Smooth muscle cell (in vitro differentiated cells): ENCODE data around the gene ANKRD10. TPM values are rescaled to one million over a fixed set of nuclear protein-coding genes. Genes with fewer than 3 reads are reported as not detected.

ENCODE experiments used
- DNase-seq: peaks from one replicate; lab custom pipeline; 2025; ENCODE audit not compliant: unreplicated experiment; lab: John Stamatoyannopoulos, UW
- H2AFZ ChIP-seq: fragments of 200-600 bp; sonication (generic); 2 replicates; pipeline ENCODE4 v1.6.0; 2016; ENCODE audit warnings: antibody characterized with exemption, low read depth, mild to moderate bottlenecking
- H3F3A ChIP-seq: fragments of 200-600 bp; sonication (generic); 2 replicates; pipeline ENCODE4 v1.6.0; 2017; ENCODE audit warnings: antibody characterized with exemption, low read depth
- H3K27ac ChIP-seq: fragments of 200-600 bp; sonication (generic); 2 replicates; pipeline ENCODE4 v1.5.1; 2016; ENCODE audit warnings: low read depth, mild to moderate bottlenecking
- H3K27me3 ChIP-seq: fragments of 200-600 bp; sonication (generic); 2 replicates; pipeline ENCODE4 v1.6.1; 2016; ENCODE audit warnings: low read depth, mild to moderate bottlenecking
- H3K36me3 ChIP-seq: fragments of 200-600 bp; sonication (generic); 2 replicates; pipeline ENCODE4 v1.5.1; 2016; ENCODE audit warnings: low read depth
- H3K4me1 ChIP-seq: fragments of 200-600 bp; sonication (generic); 2 replicates; pipeline ENCODE4 v1.5.1; 2016; ENCODE audit warnings: low read depth
- H3K4me2 ChIP-seq: fragments of 200-600 bp; sonication (generic); 2 replicates; pipeline ENCODE4 v1.6.0; 2016; ENCODE audit warnings: mild to moderate bottlenecking
- H3K4me3 ChIP-seq: fragments of 200-600 bp; sonication (generic); 2 replicates; pipeline ENCODE4 v1.5.1; 2016; ENCODE audit warnings: mild to moderate bottlenecking
- H3K79me2 ChIP-seq: fragments of 200-600 bp; sonication (generic); 2 replicates; pipeline ENCODE4 v1.6.0; 2016; ENCODE audit warnings: low read depth, mild to moderate bottlenecking
- H3K9ac ChIP-seq: fragments of 200-600 bp; sonication (generic); 2 replicates; pipeline ENCODE4 v1.6.0; 2016; ENCODE audit warnings: low read depth
- H3K9me3 ChIP-seq: fragments of 200-600 bp; sonication (generic); replicated peaks from 2 replicates; pipeline ENCODE4 v1.5.1; 2016; ENCODE audit warnings: low read depth
- H4K20me1 ChIP-seq: fragments of 200-600 bp; sonication (generic); 2 replicates; pipeline ENCODE4 v1.6.0; 2016; ENCODE audit warnings: low read depth
- WGBS: methylation state at CpG from one replicate; pipeline ENCODE4 v1.1.7; 2016; ENCODE audit warnings: low lambda C conversion rate; 5-methylcytosine and 5-hydroxymethylcytosine counted together
- polyA plus RNA-seq: library from polyadenylated mRNA; unstranded; fragments of >200 nt; fragmentation: Nextera tagmentation; extraction: Ambion mirVana; gene quantifications from 2 replicates; pipeline ENCODE4 v1.2.1, GENCODE V29; 2016
- total RNA-seq: library from RNA; depleted of rRNA; stranded (reverse); fragments of >200 nt; gene quantifications from 2 replicates; pipeline ENCODE4 v1.2.3, GENCODE V29; 2014
- TF ChIP-seq, protein P1 (sequence below): fragments of 200-600 bp; sonication (generic); IDR thresholded peaks from 2 replicates; pipeline ENCODE4 v1.5.1; 2017; ENCODE audit warnings: borderline replicate concordance, mild to moderate bottlenecking, antibody characterized with exemption; ENCODE audit not compliant: insufficient read depth, poor library complexity, severe bottlenecking

Gene ANKRD10
- total and polyA plus RNA-seq, 2 experiments from 2014 or later: 31.0 to 61.8 TPM

DNA sequence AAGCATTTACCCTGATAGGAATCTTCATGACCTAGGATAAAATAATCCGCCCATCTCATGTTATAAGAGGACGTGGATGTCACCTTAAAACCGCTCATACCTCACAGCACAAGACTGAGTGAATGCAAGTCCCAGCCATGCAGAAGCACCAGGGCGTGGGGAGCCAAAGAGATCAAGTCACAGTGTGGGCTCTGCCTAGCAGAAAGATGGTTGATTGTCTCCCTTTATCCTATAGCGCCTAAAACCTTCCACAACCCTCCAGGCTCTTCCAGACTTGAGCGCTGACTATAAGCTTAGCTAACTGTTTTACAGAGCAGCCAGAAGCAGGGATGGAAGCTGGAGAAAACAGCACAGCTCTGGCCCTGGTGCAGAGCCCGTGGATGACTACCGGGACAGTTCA lies 6.8 kb upstream of the ANKRD10 start:
- WGBS: 85% methylated on average over 8 of the region's 8 CpGs
- no peaks in the 10 kb centered on the region for H3K4me1 ChIP-seq
- no peak overlapping the region for H3K27ac ChIP-seq

DNA sequence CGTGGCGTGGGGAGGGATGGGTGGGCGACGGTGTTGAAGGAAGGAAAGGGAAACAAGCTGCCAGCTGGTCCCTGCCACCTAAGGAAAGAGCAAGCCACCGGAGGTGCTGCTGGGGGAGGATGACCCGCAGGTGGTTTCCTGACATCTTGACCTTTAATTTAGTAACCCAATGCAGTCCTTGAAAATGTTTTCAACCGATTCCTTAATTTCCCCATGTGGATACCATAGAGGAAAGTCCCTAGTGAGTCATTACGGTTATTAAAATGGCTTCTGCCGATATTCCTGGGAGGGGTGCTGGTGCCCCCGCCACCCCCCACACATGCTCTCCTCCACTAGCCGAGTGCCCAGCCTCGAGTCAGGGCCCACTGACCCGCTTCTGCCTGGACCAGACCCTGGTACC lies 6.3 kb upstream of the ANKRD10 start:
- H3K79me2 ChIP-seq: no peaks in the 10 kb centered on the region
- DNase-seq: no peak
- H3K36me3 ChIP-seq: no peaks in the 10 kb centered on the region
- no peak overlapping the region for H3K9ac ChIP-seq
- H3K4me3 ChIP-seq: no peak overlapping the region
- WGBS: 85% methylated on average over 13 of the region's 13 CpGs
- H4K20me1 ChIP-seq: no peaks in the 10 kb centered on the region
- no peaks in the 10 kb centered on the region for H3K9me3 ChIP-seq
- no peak overlapping the region for H2AFZ ChIP-seq
- TF ChIP-seq, protein P1, sequence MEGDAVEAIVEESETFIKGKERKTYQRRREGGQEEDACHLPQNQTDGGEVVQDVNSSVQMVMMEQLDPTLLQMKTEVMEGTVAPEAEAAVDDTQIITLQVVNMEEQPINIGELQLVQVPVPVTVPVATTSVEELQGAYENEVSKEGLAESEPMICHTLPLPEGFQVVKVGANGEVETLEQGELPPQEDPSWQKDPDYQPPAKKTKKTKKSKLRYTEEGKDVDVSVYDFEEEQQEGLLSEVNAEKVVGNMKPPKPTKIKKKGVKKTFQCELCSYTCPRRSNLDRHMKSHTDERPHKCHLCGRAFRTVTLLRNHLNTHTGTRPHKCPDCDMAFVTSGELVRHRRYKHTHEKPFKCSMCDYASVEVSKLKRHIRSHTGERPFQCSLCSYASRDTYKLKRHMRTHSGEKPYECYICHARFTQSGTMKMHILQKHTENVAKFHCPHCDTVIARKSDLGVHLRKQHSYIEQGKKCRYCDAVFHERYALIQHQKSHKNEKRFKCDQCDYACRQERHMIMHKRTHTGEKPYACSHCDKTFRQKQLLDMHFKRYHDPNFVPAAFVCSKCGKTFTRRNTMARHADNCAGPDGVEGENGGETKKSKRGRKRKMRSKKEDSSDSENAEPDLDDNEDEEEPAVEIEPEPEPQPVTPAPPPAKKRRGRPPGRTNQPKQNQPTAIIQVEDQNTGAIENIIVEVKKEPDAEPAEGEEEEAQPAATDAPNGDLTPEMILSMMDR: no peak
- H3K4me2 ChIP-seq: no peak overlapping the region
- H3F3A ChIP-seq: no peaks in the 10 kb centered on the region
- peaks cover 9% of the 10 kb centered on the region for H3K27me3 ChIP-seq
- no peak overlapping the region for H3K27ac ChIP-seq
- peaks cover 5% of the 10 kb centered on the region for H3K4me1 ChIP-seq

More for the DNA sequence above, 6.8 kb upstream of the ANKRD10 start:
- no peak overlapping the region for H3K4me3 ChIP-seq
- H3K36me3 ChIP-seq: no peaks in the 10 kb centered on the region
- no peaks in the 10 kb centered on the region for H3F3A ChIP-seq
- H3K9ac ChIP-seq: no peak overlapping the region
- TF ChIP-seq, protein P1: no peak
- DNase-seq: no peak
- no peak overlapping the region for H2AFZ ChIP-seq
- H3K4me2 ChIP-seq: no peak overlapping the region
- H3K79me2 ChIP-seq: no peaks in the 10 kb centered on the region
- peaks cover 9% of the 10 kb centered on the region for H3K27me3 ChIP-seq
- H4K20me1 ChIP-seq: no peaks in the 10 kb centered on the region
- no peaks in the 10 kb centered on the region for H3K9me3 ChIP-seq

DNA sequence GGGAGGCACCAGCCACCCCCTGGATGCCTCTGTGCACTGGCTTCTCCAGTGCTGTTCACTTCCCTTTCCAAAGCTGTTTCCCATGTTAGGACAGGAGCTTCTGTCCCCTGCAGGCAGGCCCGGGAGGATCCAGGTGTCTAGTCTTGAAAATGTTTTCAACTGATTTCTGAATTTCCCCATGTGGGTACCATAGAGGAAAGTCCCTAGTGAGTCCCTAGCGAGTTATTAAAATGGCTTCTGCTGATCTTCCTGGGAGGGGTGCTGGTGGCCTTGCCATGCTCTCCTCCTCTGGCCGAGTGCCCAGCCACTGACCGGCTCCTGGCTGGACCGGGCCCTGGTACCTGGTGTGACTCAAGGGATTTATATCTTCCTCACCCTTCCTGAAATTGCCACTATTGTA lies 5.2 kb upstream of the ANKRD10 start:
- TF ChIP-seq, protein P1: no peak

More for the DNA sequence above, 5.2 kb upstream of the ANKRD10 start:
- Histone ChIP-seq H3K4me3 (no peak overlapping the region), H3K4me2 (no peak overlapping the region), H3K27me3 (peaks cover 9% of the 10 kb centered on the region), H3K4me1 (peaks cover 8% of the 10 kb centered on the region), H2AFZ (no peak overlapping the region), H3K27ac (no peak overlapping the region), H3K36me3 (no peaks in the 10 kb centered on the region), H3K9me3 (no peaks in the 10 kb centered on the region), H3F3A (no peaks in the 10 kb centered on the region), H4K20me1 (no peaks in the 10 kb centered on the region), H3K9ac (no peak overlapping the region), H3K79me2 (no peaks in the 10 kb centered on the region)
- WGBS: 93% methylated on average over 5 of the region's 5 CpGs
- no peak for DNase-seq
